HG03066 (cell line): ENCODE measurements around the gene ATP5F1E.
"Not testable (repeated sequence)": the region's sequence is repeated elsewhere in the genome, so short reads cannot be mapped to it uniquely, and the experiment has no call there.

Experiments used
- ATAC-seq: cut with Tn5 transposase; IDR thresholded peaks from one replicate; pipeline ENCODE4 v1.9.1; 2021; ENCODE audit warnings: low read depth; ENCODE audit not compliant: unreplicated experiment

Gene ATP5F1E

DNA sequence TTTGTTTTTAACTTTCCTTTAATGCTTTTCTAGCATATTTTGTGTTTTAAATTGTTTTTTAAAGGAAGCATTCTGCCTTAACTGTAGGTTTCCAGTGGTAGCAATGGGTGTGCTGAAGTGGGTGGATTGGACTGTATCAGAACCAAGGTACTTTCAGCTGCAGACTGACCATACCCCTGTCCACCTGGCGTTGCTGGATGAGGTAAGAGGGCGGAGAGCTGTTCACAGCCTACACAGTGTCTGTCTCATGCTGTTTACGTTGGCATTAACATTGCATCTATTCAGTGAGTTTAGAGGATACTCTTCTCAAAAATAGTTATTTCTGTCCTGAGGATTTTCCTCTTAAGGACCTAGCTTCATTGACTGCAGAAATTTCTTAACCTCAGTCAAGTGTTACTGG lies 39.2 kb downstream of the ATP5F1E start:
- ATAC-seq = no peak

GRCh38 chr20:58991715-58992114 lies 40.4 kb downstream of the ATP5F1E start:
- no peak for ATAC-seq

DNA sequence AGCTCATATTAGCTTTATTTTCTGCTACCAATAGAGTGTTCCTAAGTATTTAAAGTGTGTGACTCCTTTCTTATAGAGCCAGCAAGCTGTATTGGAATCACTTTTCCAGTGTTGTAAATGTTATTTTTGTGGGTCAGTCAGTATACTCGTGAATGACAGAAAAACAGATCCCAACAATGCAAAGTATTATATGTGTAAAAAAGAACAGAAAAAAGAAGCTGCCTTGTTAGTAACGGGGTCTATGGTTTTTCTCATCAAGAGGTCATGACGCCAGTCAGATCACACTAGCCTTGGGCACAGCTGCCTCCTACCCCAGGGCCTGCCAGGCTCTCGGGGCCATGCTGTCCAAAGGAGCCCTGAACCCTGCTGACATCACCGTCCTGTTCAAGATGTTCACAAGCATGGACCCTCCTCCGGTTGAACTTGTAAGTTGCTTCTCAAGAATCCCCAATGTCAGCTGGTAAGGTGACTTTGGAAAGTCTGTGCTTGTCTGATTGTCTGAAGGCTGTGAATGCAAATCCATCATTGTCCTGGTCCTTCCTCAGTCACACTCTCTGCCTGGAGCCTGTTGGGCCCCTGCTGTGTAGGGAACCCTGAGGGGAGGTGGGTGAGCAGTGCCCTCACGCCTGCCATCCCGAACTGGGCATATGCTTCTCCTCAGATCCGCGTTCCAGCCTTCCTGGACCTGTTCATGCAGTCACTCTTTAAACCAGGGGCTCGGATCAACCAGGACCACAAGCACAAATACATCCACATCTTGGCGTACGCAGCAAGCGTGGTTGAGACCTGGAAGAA lies 41.3 kb downstream of the ATP5F1E start:
- ATAC-seq = no peak

DNA sequence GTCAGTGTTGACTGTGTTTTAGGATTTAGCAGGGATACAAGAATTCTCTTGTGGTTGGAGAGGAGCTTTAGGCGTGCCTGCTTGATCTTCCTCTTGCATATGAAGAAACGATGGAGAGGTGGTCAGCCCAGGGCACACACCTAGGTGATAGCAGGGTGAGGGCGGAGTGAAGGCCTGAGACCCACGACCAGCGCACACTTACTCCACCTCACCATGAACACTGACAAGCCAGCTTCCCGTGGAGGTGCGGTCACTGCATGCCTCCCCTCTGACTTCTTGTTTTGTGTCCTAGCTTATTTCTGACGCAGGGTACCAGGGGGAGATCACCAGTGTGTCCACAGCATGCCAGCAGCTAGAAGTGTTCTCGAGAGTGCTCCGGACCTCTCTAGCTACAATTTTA lies 42.9 kb downstream of the ATP5F1E start:
- no peak for ATAC-seq

DNA sequence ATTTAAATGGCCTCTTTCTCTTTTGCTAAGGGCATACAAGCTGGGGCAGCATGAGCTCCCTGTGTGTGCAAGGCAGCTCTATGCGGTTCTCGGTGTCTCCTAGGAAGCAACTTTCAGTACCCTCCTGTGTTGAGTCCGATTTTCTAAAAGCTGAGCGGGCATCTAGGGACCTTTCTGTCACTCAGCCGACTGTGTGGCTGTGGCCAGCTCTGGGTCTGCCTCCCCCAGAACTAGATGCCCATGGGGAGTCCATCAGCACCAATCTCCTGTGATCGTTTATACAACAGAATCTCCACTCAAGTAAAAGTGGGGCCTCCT lies 43.6 kb downstream of the ATP5F1E start:
- ATAC-seq = no peak

- no peak for ATAC-seq
These were observed 44.2 kb downstream of the ATP5F1E start for GRCh38 chr20:58987790-58988564.

GRCh38 chr20:58986968-58987517 lies 45.1 kb downstream of the ATP5F1E start:
- ATAC-seq = no peak

DNA sequence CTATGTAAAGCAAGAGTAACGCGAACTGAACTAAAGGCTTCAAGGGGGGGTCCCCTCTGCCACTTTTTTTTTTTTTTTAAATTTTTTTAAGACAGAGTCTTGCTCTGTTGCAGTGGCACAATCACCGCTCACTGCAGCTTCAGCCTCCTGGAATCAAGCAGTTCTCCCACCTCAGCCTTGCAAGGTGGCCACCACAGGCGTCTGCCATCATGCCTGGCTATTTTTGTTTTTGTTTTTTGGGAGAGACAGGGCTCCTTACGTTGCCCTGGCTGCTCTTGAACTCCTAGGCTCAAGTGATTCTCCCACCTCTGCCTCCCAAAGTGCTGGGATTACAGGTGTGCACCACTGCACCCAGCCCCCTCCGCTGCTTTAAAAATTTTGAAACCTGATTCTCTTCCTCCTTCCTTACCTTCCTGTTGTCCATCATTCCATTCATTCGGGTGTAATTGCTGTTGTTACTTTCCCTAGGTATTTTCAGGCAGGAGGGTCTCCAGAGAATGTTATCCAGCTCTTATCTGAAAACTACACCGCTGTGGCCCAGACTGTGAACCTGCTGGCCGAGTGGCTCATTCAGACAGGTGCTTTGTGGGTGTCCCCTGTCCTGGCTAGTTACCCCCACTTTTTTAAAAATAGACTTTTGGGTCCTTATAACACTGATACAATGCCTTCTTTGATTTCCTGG lies 45.7 kb downstream of the ATP5F1E start:
- no peak for ATAC-seq

DNA sequence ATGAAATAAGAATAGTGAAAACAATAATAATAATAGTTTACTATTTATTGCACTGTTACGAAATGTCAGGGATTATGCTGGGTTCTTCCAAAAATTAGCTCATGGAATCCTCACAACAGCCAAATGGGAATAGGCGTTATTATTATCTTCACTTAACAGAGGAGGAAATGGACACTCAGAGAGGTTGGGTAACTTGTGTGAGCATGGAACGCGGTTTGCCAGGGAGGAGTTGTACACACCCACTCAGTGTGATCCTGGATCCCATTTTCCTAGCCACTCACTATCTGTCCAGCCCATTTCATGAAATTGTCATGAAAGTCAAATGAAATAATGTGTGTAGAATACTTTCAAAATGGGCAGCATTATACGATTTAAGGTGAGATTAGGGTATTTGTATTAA lies 46.5 kb downstream of the ATP5F1E start:
- no peak for ATAC-seq

- ATAC-seq = no peak
These were observed 47.4 kb downstream of the ATP5F1E start for GRCh38 chr20:58984691-58985090.

DNA sequence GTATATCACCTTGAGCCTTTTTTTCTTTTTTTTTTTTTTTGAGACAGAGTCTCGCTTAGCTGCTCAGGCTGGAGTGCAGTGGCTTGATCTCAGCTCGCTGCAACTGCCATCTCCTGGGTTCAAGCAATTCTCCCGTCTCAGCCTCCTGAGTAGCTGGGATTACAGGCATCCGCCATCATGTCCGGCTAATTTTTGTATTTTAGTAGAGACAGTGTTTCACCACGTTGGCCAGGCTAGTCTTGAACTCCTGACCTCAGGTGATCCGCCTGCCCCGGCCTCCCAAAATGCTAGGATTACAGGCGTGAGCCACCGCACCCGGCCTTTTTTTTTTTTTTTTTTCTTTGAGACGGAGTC lies 49.0 kb downstream of the ATP5F1E start:
- not testable (repeated sequence) for ATAC-seq

DNA sequence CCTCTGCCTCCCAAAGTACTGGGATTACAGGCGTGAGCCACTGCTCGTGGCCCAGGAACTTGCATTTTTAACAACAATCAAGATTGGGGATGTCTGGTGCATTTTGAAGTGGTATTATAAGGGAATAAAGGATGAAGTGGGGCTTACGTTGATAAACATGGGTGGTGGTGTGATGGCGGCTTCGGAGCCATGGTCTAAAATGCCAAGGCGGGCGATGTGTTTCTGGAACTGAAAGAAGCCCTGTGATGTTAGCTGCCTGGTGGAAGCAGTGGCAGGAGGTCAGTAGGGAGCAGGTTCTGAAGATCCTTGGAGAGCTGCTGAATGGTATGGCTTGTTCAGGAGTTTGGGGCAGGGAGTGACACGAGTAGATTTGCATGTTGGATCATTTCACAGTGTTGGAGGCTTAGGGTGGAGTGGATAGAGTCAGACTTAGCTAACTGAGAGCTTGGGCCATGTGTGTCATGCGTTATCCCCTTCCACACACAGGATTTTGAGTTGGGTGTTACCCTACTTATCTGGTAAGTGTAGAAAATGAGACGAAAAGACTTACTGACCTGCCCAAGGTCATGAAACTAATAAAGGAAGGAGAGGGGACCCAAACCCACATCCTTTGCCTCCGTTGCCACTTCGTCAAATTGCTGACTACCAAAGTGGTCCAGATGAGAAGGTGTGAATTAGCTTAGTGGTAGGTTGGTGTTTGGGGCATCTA lies 49.6 kb downstream of the ATP5F1E start:
- ATAC-seq = no peak

GRCh38 chr20:58981628-58982364 lies 50.3 kb downstream of the ATP5F1E start:
- ATAC-seq = no peak

DNA sequence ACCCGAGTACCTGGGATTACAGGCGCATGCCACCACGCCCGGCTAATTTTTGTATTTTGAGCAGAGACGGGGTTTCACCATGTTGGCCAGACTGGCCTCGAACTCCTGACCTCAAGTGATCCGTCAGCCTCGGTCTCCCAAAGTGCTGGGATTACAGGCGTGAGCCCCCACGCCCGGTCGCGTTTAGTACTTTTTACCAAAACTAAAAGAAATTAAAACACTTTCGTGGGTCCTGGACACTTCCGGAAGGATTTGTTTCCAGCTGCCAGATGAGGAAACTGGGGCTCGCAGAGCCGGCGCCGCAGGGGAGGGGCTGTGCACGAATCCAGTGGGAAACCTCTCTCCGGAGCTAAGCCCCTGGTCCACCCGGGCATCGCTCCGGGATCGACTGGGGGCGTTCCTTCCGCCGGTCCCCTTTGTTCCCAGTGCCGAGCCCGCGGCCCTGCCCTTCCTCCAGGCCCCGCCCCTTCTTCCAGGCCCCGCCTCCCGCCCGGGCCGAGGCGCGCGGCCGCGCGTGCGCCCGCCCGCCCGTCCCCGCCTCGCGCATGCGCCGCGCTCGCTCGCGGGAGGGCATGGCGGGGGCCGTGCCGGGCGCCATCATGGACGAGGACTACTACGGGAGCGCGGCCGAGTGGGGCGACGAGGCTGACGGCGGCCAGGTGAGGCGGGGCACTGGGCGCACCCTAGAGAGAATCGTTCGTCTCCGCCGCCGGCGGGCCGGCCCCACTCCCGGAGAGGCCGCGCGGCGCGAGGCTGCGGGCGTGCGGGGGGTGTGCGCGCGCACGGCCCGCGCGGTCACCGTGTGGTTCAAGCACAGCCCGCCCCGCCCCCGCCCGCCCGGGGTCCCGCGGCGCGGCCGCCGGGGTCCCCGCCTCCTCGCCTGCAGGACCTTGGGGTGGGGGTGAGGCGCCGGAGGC lies 51.2 kb downstream of the ATP5F1E start, which contains the start of gene NELFCD:
Gene NELFCD (plus strand): TSS at position 546 of the 917 bp plus-strand sequence. CDS start 54 bp downstream, at position 600.
- peak; percentile 68 for ATAC-seq

DNA sequence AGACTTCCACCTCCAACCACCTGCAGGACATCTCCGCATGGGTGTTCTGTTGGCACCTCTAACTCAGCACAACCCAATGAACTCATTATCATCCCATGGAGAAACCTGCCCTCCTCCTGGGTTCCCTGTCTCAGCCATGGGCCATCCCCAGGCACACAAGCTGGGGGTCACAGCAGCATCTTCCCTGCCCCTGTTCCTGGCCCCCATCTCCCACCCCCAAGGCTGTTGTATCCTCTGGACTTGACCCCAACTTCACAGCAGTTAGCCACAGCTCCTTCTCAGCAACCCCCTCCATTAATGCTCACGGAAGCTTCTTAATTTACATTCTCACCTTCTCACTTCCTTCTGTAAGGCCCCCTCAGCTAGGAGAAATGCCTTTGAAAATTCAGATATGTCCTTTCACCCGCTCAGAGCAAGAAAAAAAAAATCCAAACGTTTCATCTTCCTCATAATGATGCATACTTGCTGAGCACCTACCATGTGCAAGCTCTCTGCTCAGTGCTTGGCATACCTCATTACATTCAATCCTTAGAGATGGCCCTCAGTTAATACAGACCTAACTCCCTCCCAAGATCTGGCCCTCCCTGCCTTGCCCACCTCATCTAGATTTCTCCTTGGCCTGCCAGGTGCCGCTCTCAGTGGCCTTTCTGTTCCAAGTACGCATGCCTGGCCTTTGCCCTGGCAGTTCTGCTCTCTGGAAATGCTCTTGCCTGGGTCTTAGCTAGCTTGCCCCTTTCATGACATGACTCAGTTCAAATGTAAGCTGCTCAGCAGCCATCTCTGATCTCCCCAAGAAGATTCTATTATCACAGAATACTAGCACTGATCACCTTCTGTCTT lies 53.6 kb downstream of the ATP5F1E start:
- ATAC-seq = no peak

- no peak for ATAC-seq
These were observed 55.9 kb downstream of the ATP5F1E start for GRCh38 chr20:58976061-58976730.
